Naive B cell (primary cell): Measurements from ENCODE around the gene GALNT12. TPM values are rescaled to one million over a fixed set of nuclear protein-coding genes. Genes with fewer than 3 reads are reported as not detected.

Experiments
- ATAC-seq, 2 donors: fragments of 150-1000 bp; cut with Tn5 transposase; 2 replicates each; pipeline ENCODE4 v1.10.0; 2021; ENCODE audit warnings: low read depth in 2 of 2, mild to moderate bottlenecking in 2 of 2, moderate library complexity in 2 of 2
- DNase-seq: peaks from one replicate; pipeline ENCODE4 v3.0.0; 2022
- H3K27ac Mint-ChIP-seq, 6 donors: one replicate each; pipeline ENCODE4 v1.8.0; 2020 to 2022; ENCODE audit warnings: mild to moderate bottlenecking in 6 of 6, mixed read lengths in 6 of 6, moderate library complexity in 5 of 6, inconsistent platforms in 2 of 6
- H3K27me3 Mint-ChIP-seq, 3 donors: one replicate each; pipeline ENCODE4 v1.8.0; 2021 to 2022; ENCODE audit warnings: mixed read lengths in 3 of 3, mild to moderate bottlenecking in 1 of 3
- H3K36me3 Mint-ChIP-seq, 2 donors: one replicate each; pipeline ENCODE4 v1.8.0; 2020 to 2022; ENCODE audit warnings: mixed read lengths in 2 of 2, inconsistent platforms in 1 of 2, mild to moderate bottlenecking in 1 of 2
- H3K4me1 Mint-ChIP-seq, 3 donors: one replicate each; pipeline ENCODE4 v1.8.0; 2020 to 2022; ENCODE audit warnings: mixed read lengths in 3 of 3, inconsistent platforms in 1 of 3, mild to moderate bottlenecking in 1 of 3, moderate library complexity in 1 of 3
- H3K4me3 Mint-ChIP-seq, 8 donors: one replicate each; pipeline ENCODE4 v1.8.0; 2020 to 2022; ENCODE audit warnings: mild to moderate bottlenecking in 8 of 8, mixed read lengths in 8 of 8, moderate library complexity in 8 of 8, inconsistent platforms in 2 of 8
- H3K9me3 Mint-ChIP-seq, 7 donors: one replicate each; pipeline ENCODE4 v1.8.0; 2020 to 2022; ENCODE audit warnings: mixed read lengths in 7 of 7, mild to moderate bottlenecking in 5 of 7, inconsistent platforms in 2 of 7, moderate library complexity in 1 of 7
- polyA plus RNA-seq, 6 donors: library from polyadenylated mRNA; unstranded; fragments of 300-500 nt; fragmentation: Illumina TruSeq; gene quantifications; one replicate each; pipeline ENCODE4 v1.2.3, GENCODE V29; 2021; ENCODE audit warnings: low read depth in 6 of 6

The GALNT12 gene
- polyA plus RNA-seq, 6 donors from 2014 or later: 0.53 to 2.2 (median 0.78) TPM; not detected in 1

GRCh38 chr9:98801561-98801960, 5.9 kb upstream of the GALNT12 start:
- Mint-ChIP-seq H3K4me1 (peaks cover 7 to 12% (median 10%) of the 10 kb centered on the region in 3 donors), H3K36me3 (no peaks in the 10 kb centered on the region), H3K27ac (no peak overlapping the region), H3K27me3 (peaks cover 19 to 40% (median 28%) of the 10 kb centered on the region in 3 donors), H3K4me3 (peak overlapping the region in 1 of 8 donors; percentile 21), H3K9me3 (peaks cover 0 to 10% (median 5%) of the 10 kb centered on the region in 7 donors)
- ATAC-seq: no peak
- no peak for DNase-seq

- ATAC-seq (no peak), DNase-seq (no peak)
- H3K27me3 Mint-ChIP-seq: peaks cover 19 to 40% (median 28%) of the 10 kb centered on the region in 3 donors
- no peak overlapping the region for H3K27ac Mint-ChIP-seq
- peak overlapping the region in 1 of 8 donors; percentile 21 for H3K4me3 Mint-ChIP-seq
- no peaks in the 10 kb centered on the region for H3K36me3 Mint-ChIP-seq
- H3K9me3 Mint-ChIP-seq: peaks cover 0 to 10% (median 5%) of the 10 kb centered on the region in 7 donors
- peaks cover 7 to 11% (median 8%) of the 10 kb centered on the region in 3 donors for H3K4me1 Mint-ChIP-seq
These were observed 5.5 kb upstream of the GALNT12 start for GRCh38 chr9:98801969-98802371.

- DNase-seq (no peak), ATAC-seq (no peak)
- H3K9me3 Mint-ChIP-seq: no peaks in the 10 kb centered on the region
- H3K27ac Mint-ChIP-seq: no peak overlapping the region
- H3K27me3 Mint-ChIP-seq: peaks cover 19 to 46% (median 36%) of the 10 kb centered on the region in 3 donors
- peaks cover 17 to 22% (median 20%) of the 10 kb centered on the region in 3 donors for H3K4me1 Mint-ChIP-seq
- no peak overlapping the region for H3K4me3 Mint-ChIP-seq
- H3K36me3 Mint-ChIP-seq: no peaks in the 10 kb centered on the region
These were observed 3.4 kb upstream of the GALNT12 start for GRCh38 chr9:98804083-98804482.

GRCh38 chr9:98805506-98806272, 1.8 kb upstream of the GALNT12 start:
- Mint-ChIP-seq H3K36me3 (no peaks in the 10 kb centered on the region), H3K27ac (no peak overlapping the region), H3K27me3 (peaks cover 25 to 56% (median 49%) of the 10 kb centered on the region in 3 donors), H3K4me1 (peaks cover 17 to 25% (median 23%) of the 10 kb centered on the region in 3 donors), H3K4me3 (peak overlapping the region in 2 of 8 donors; percentile 1 to 10), H3K9me3 (no peaks in the 10 kb centered on the region)
- DNase-seq (no peak), ATAC-seq (no peak)

- peak overlapping the region; percentile 74 to 93 (median 86) for H3K4me3 Mint-ChIP-seq
- no peaks in the 10 kb centered on the region for H3K9me3 Mint-ChIP-seq
- H3K4me1 Mint-ChIP-seq: peaks cover 17 to 25% (median 23%) of the 10 kb centered on the region in 3 donors
- peak overlapping the region in 1 of 6 donors; percentile 45 for H3K27ac Mint-ChIP-seq
- H3K27me3 Mint-ChIP-seq: peaks cover 23 to 59% (median 46%) of the 10 kb centered on the region in 3 donors
- no peaks in the 10 kb centered on the region for H3K36me3 Mint-ChIP-seq
- ATAC-seq: no peak
- DNase-seq: no peak
These were observed 955 bp upstream of the GALNT12 start for GRCh38 chr9:98806394-98807035.

- Mint-ChIP-seq H3K27me3 (peaks cover 17 to 48% (median 41%) of the 10 kb centered on the region in 3 donors), H3K4me3 (peak overlapping the region; percentile 84 to 95 (median 88)), H3K9me3 (no peaks in the 10 kb centered on the region), H3K4me1 (peaks cover 17 to 25% (median 23%) of the 10 kb centered on the region in 3 donors), H3K36me3 (no peaks in the 10 kb centered on the region), H3K27ac (peak overlapping the region in 1 of 6 donors; percentile 58)
- ATAC-seq (peak; percentile 52 to 60), DNase-seq (no peak)
These were observed 335 bp downstream of the GALNT12 start for GRCh38 chr9:98807814-98808195.

GRCh38 chr9:98808411-98808815, 943 bp downstream of the GALNT12 start:
- H3K27me3 Mint-ChIP-seq: peaks cover 18 to 45% (median 37%) of the 10 kb centered on the region in 3 donors
- peaks cover 17 to 25% (median 23%) of the 10 kb centered on the region in 3 donors for H3K4me1 Mint-ChIP-seq
- no peak for DNase-seq
- H3K4me3 Mint-ChIP-seq: peak overlapping the region; percentile 84 to 95 (median 88)
- H3K27ac Mint-ChIP-seq: peak overlapping the region in 1 of 6 donors; percentile 37
- ATAC-seq: no peak
- no peaks in the 10 kb centered on the region for H3K36me3 Mint-ChIP-seq
- H3K9me3 Mint-ChIP-seq: no peaks in the 10 kb centered on the region

- Mint-ChIP-seq H3K9me3 (no peaks in the 10 kb centered on the region), H3K4me1 (peaks cover 17 to 25% (median 23%) of the 10 kb centered on the region in 3 donors), H3K27me3 (peaks cover 16 to 42% (median 33%) of the 10 kb centered on the region in 3 donors), H3K36me3 (no peaks in the 10 kb centered on the region), H3K27ac (no peak overlapping the region), H3K4me3 (peak overlapping the region in 7 of 8 donors; percentile 84 to 95 (median 87))
- no peak for ATAC-seq
- no peak for DNase-seq
These were observed 1.4 kb downstream of the GALNT12 start for GRCh38 chr9:98808875-98809274.

- H3K36me3 Mint-ChIP-seq: no peaks in the 10 kb centered on the region
- peak overlapping the region; percentile 29 to 95 (median 86) for H3K4me3 Mint-ChIP-seq
- peaks cover 16 to 42% (median 32%) of the 10 kb centered on the region in 3 donors for H3K27me3 Mint-ChIP-seq
- peaks cover 17 to 25% (median 23%) of the 10 kb centered on the region in 3 donors for H3K4me1 Mint-ChIP-seq
- H3K9me3 Mint-ChIP-seq: no peaks in the 10 kb centered on the region
- ATAC-seq (no peak), DNase-seq (no peak)
- H3K27ac Mint-ChIP-seq: no peak overlapping the region
These were observed 2.0 kb downstream of the GALNT12 start for GRCh38 chr9:98809311-98810101.

- Mint-ChIP-seq H3K9me3 (no peaks in the 10 kb centered on the region), H3K4me1 (peaks cover 17 to 25% (median 23%) of the 10 kb centered on the region in 3 donors), H3K27ac (no peak overlapping the region), H3K4me3 (peak overlapping the region in 4 of 8 donors; percentile 29 to 87 (median 57)), H3K27me3 (peaks cover 15 to 36% (median 24%) of the 10 kb centered on the region in 3 donors), H3K36me3 (no peaks in the 10 kb centered on the region)
- no peak for DNase-seq
- ATAC-seq: no peak
These were observed 2.8 kb downstream of the GALNT12 start for GRCh38 chr9:98810102-98810842.

GRCh38 chr9:98811051-98811650, 3.7 kb downstream of the GALNT12 start:
- no peaks in the 10 kb centered on the region for H3K9me3 Mint-ChIP-seq
- no peak for DNase-seq
- H3K4me3 Mint-ChIP-seq: no peak overlapping the region
- peaks cover 17 to 25% (median 23%) of the 10 kb centered on the region in 3 donors for H3K4me1 Mint-ChIP-seq
- no peak overlapping the region for H3K27ac Mint-ChIP-seq
- no peak for ATAC-seq
- H3K27me3 Mint-ChIP-seq: peaks cover 10 to 29% (median 21%) of the 10 kb centered on the region in 3 donors
- no peaks in the 10 kb centered on the region for H3K36me3 Mint-ChIP-seq

GRCh38 chr9:98815391-98815951, 8.0 kb downstream of the GALNT12 start:
- H3K4me3 Mint-ChIP-seq: no peak overlapping the region
- H3K27ac Mint-ChIP-seq: no peak overlapping the region
- ATAC-seq: no peak
- no peak for DNase-seq
- H3K4me1 Mint-ChIP-seq: no peaks in the 10 kb centered on the region
- H3K36me3 Mint-ChIP-seq: no peaks in the 10 kb centered on the region
- peaks cover 0 to 5% (median 0%) of the 10 kb centered on the region in 7 donors for H3K9me3 Mint-ChIP-seq
- peaks cover 0 to 7% (median 5%) of the 10 kb centered on the region in 3 donors for H3K27me3 Mint-ChIP-seq
